H9 (cell line): Measurements from ENCODE around the gene SMURF1. TPM values are rescaled to one million over a fixed set of nuclear protein-coding genes. Genes with fewer than 3 reads are reported as not detected.
A peak's percentile ranks its signal among the peaks of the same experiment; 100 is the strongest.

Experiments used
- DNase-seq: peaks from one replicate; pipeline ENCODE4 v3.0.0-alpha.2; 2017
- H2AFZ ChIP-seq: one replicate; pipeline ENCODE4 v1.6.1; 2013; ENCODE audit warnings: mild to moderate bottlenecking, low read length, control low read depth, moderate library complexity
- H2AK5ac ChIP-seq: 2 replicates; pipeline ENCODE4 v1.6.1; 2013; ENCODE audit warnings: low read length, control low read depth, mixed read lengths; ENCODE audit not compliant: insufficient read length
- H2BK120ac ChIP-seq: one replicate; pipeline ENCODE4 v1.6.1; 2013; ENCODE audit warnings: low read depth, mild to moderate bottlenecking, low read length, control low read depth, inconsistent platforms; ENCODE audit not compliant: poor library complexity, severe bottlenecking
- H2BK12ac ChIP-seq: 2 replicates; pipeline ENCODE4 v1.6.1; 2013; ENCODE audit warnings: low read length, control low read depth, mixed read lengths, low read depth; ENCODE audit not compliant: insufficient read length
- H2BK15ac ChIP-seq: 2 replicates; pipeline ENCODE4 v1.6.1; 2013; ENCODE audit warnings: low read depth, low read length, control low read depth
- H2BK20ac ChIP-seq: one replicate; pipeline ENCODE4 v1.6.1; 2013; ENCODE audit warnings: low read depth, mild to moderate bottlenecking, low read length, control low read depth, inconsistent platforms; ENCODE audit not compliant: poor library complexity, severe bottlenecking
- H2BK5ac ChIP-seq: 2 replicates; pipeline ENCODE4 v1.6.1; 2013; ENCODE audit warnings: low read length, control low read depth, mixed read lengths; ENCODE audit not compliant: insufficient read length
- H3K14ac ChIP-seq: 2 replicates; pipeline ENCODE4 v1.6.1; 2013; ENCODE audit warnings: low read length, control low read depth; ENCODE audit not compliant: insufficient read depth
- H3K18ac ChIP-seq: 2 replicates; pipeline ENCODE4 v1.6.1; 2013; ENCODE audit warnings: low read depth, mild to moderate bottlenecking, mixed read lengths, low read length, control low read depth; ENCODE audit not compliant: insufficient read length
- H3K23ac ChIP-seq: 2 replicates; pipeline ENCODE4 v1.6.1; 2013; ENCODE audit warnings: low read length, control low read depth, mixed read lengths, low read depth; ENCODE audit not compliant: insufficient read length
- H3K23me2 ChIP-seq: 2 replicates; pipeline ENCODE4 v1.6.1; 2013; ENCODE audit warnings: low read depth, mild to moderate bottlenecking, mixed read lengths, low read length, control low read depth; ENCODE audit not compliant: insufficient read length, poor library complexity, severe bottlenecking
- H3K27ac ChIP-seq: 2 replicates; pipeline ENCODE4 v1.5.1; 2013; ENCODE audit warnings: low read length, control low read depth, mixed read lengths, low read depth; ENCODE audit not compliant: insufficient read length
- H3K27me3 ChIP-seq: 2 replicates; pipeline ENCODE4 v1.6.1; 2013; ENCODE audit warnings: low read length, control low read depth, inconsistent platforms; ENCODE audit not compliant: insufficient read depth
- H3K4ac ChIP-seq: 2 replicates; pipeline ENCODE4 v1.6.1; 2013; ENCODE audit warnings: low read depth, mild to moderate bottlenecking, control low read depth, inconsistent platforms, low read length, moderate library complexity
- H3K4me1 ChIP-seq: 2 replicates; pipeline ENCODE4 v1.6.1; 2013; ENCODE audit warnings: low read length, control low read depth, inconsistent platforms; ENCODE audit not compliant: insufficient read depth
- H3K4me2 ChIP-seq: 2 replicates; pipeline ENCODE4 v1.6.1; 2013; ENCODE audit warnings: low read length, control low read depth, mixed read lengths; ENCODE audit not compliant: insufficient read length, insufficient read depth
- H3K56ac ChIP-seq: 2 replicates; pipeline ENCODE4 v1.6.1; 2013; ENCODE audit warnings: low read depth, mild to moderate bottlenecking, mixed read lengths, low read length, control low read depth; ENCODE audit not compliant: insufficient read length
- H3K79me1 ChIP-seq: 2 replicates; pipeline ENCODE4 v1.6.1; 2013; ENCODE audit warnings: low read depth, mild to moderate bottlenecking, moderate library complexity, low read length, control low read depth, inconsistent platforms; ENCODE audit not compliant: insufficient read depth, poor library complexity, severe bottlenecking
- H3K79me2 ChIP-seq: 2 replicates; pipeline ENCODE4 v1.6.1; 2013; ENCODE audit warnings: low read length, control low read depth, inconsistent platforms; ENCODE audit not compliant: insufficient read depth
- H3K9ac ChIP-seq: 2 replicates; pipeline ENCODE4 v1.6.1; 2013; ENCODE audit warnings: low read length, control low read depth, mixed read lengths; ENCODE audit not compliant: insufficient read length; ENCODE audit errors: extremely low read depth
- H3K9me3 ChIP-seq: one replicate; pipeline ENCODE4 v1.6.1; 2013; ENCODE audit warnings: low read depth, low read length, inconsistent platforms; ENCODE audit not compliant: control insufficient read depth
- H3T11ph ChIP-seq: one replicate; pipeline ENCODE4 v1.6.1; 2013; ENCODE audit warnings: mild to moderate bottlenecking, low read length, control low read depth, inconsistent platforms
- H4K20me1 ChIP-seq: one replicate; pipeline ENCODE4 v1.6.1; 2013; ENCODE audit not compliant: control insufficient read depth, insufficient read length, insufficient read depth
- H4K5ac ChIP-seq: 2 replicates; pipeline ENCODE4 v1.6.1; 2013; ENCODE audit warnings: low read depth, mild to moderate bottlenecking, mixed read lengths, low read length, control low read depth; ENCODE audit not compliant: insufficient read length
- H4K8ac ChIP-seq: replicated peaks from 2 replicates; pipeline ENCODE4 v1.6.1; 2013; ENCODE audit warnings: low read length, control low read depth, mixed read lengths, low read depth; ENCODE audit not compliant: insufficient read length
- H4K91ac ChIP-seq: 2 replicates; pipeline ENCODE4 v1.6.1; 2013; ENCODE audit warnings: low read depth, mild to moderate bottlenecking, moderate library complexity, mixed read lengths, low read length, control low read depth; ENCODE audit not compliant: insufficient read length
- H3K27ac Mint-ChIP-seq, 3 experiments: 2 replicates in 2 of 3; 3 replicates in 1 of 3; pipeline ENCODE4 v1.8.0; 2020 to 2021; ENCODE audit warnings: mixed read lengths in 3 of 3, mild to moderate bottlenecking in 1 of 3, moderate library complexity in 1 of 3
- H3K27me3 Mint-ChIP-seq: 2 replicates; pipeline ENCODE4 v1.8.0; 2021; ENCODE audit warnings: low read depth, mild to moderate bottlenecking, moderate library complexity, mixed read lengths
- H3K36me3 Mint-ChIP-seq, 3 experiments: 2 replicates in 2 of 3; 3 replicates in 1 of 3; pipeline ENCODE4 v1.8.0; 2020 to 2021; ENCODE audit warnings: low read depth in 3 of 3, mixed read lengths in 3 of 3; ENCODE audit not compliant: insufficient read depth in 1 of 3
- H3K4me1 Mint-ChIP-seq, 2 experiments: 2 replicates each; pipeline ENCODE4 v1.8.0; 2020; ENCODE audit warnings: mixed read lengths in 2 of 2
- H3K4me3 Mint-ChIP-seq, 2 experiments: 2 replicates in 1 of 2; 3 replicates in 1 of 2; pipeline ENCODE4 v1.8.0; 2020 to 2021; ENCODE audit warnings: mild to moderate bottlenecking in 2 of 2, mixed read lengths in 2 of 2, moderate library complexity in 1 of 2
- H3K9me3 Mint-ChIP-seq, 2 experiments: 2 replicates in 1 of 2; 3 replicates in 1 of 2; pipeline ENCODE4 v1.8.0; 2020; ENCODE audit warnings: mild to moderate bottlenecking in 2 of 2, mixed read lengths in 2 of 2, moderate library complexity in 1 of 2
- CTCF ChIP-seq: fragments of 200-600 bp; sonication (generic); conservative IDR thresholded peaks from 3 replicates; pipeline ENCODE4 v1.8.0; 2021; ENCODE audit warnings: antibody characterized with exemption, mild to moderate bottlenecking
- WGBS: extraction: QIAGEN DNeasy Blood & Tissue Kit; methylation state at CpG from one replicate; pipeline ENCODE4 v1.1.7; 2013; ENCODE audit warnings: missing lambda C conversion rate, low lambda C conversion rate, mixed read lengths; ENCODE audit not compliant: insufficient read length; ENCODE audit errors: extremely low coverage; 5-methylcytosine and 5-hydroxymethylcytosine counted together
- total RNA-seq: library from RNA; stranded (reverse); gene quantifications from 2 replicates; pipeline ENCODE4 v1.2.1, GENCODE V29; 2021

The SMURF1 gene
- total RNA-seq, 1 experiment from 2014 or later = 29.4 TPM

DNA sequence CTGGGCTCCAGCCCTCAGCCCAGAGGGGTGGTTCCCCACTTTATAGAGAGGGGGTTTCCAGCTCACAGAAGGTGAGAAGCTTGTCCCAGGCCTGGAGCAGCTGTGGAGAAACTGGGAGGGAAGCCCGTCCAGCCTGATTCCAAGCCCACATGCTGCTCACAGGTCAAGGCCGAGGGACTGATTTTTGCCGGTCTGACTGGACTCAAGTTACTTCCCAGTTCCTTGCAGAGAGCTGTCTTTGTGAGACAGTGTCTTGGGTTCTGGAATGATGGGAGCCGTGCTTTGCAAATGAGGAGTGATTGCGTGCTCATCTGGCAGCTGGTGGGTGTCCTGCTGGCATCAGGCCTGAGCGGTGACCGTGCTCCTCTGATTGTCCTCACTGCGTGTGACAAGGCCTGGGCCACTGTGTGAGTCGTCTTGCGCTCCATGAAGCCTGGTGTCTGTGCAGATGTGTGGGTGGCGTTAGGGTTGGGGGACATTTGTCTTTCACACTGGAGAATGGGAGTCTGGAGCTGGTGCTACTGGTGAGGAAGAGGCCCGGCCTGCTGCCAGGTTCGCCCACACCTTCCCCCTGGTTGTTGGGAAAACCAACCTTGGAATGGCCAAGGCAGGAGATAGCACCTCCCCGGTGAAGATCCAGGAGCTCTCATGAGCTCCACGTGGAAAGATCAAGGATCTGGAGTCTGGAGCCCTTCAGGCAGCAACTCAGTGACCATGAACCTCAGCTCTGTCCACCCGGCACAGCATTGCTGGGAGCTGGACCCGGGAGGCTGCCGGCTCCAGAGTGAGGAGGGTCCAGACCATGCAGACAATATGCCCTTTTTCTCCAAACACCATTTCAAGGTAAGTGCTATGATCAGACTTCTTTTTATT is 129.6 kb downstream of the SMURF1 start:
- Histone ChIP-seq H3K23ac (no peak overlapping the region), H2BK120ac (no peak overlapping the region), H2AFZ (no peak overlapping the region), H2AK5ac (no peak overlapping the region), H3K23me2 (no peaks in the 10 kb centered on the region), H4K5ac (no peak overlapping the region), H3K9me3 (no peaks in the 10 kb centered on the region), H3K27ac (no peak overlapping the region), H3K14ac (no peak overlapping the region), H3K9ac (no peak overlapping the region), H4K20me1 (no peaks in the 10 kb centered on the region), H3K56ac (no peak overlapping the region), H2BK12ac (no peak overlapping the region), H4K8ac (no peak overlapping the region), H3K79me2 (no peaks in the 10 kb centered on the region), H3K27me3 (peaks cover 2% of the 10 kb centered on the region; the same call in 1 of the 2 replicates), H3K4ac (no peak overlapping the region; the same call in 1 of the 2 replicates), H4K91ac (no peak overlapping the region), H2BK15ac (no peak overlapping the region), H3K4me1 (no peaks in the 10 kb centered on the region), H3K79me1 (no peaks in the 10 kb centered on the region), H3T11ph (no peak overlapping the region), H3K18ac (no peak overlapping the region), H2BK5ac (no peak overlapping the region), H3K4me2 (no peak overlapping the region), H2BK20ac (no peak overlapping the region)
- no peaks in the 10 kb centered on the region for H3K9me3 Mint-ChIP-seq
- DNase-seq = no peak
- no CpG with 5 or more reads among the region's 18 CpGs for WGBS
- H3K4me3 Mint-ChIP-seq = no peak overlapping the region
- peaks cover 42 to 81% (median 75%) of the 10 kb centered on the region in 3 experiments for H3K36me3 Mint-ChIP-seq
- peak overlapping the region in 1 of 3 experiments; percentile 68; a peak in 2 of 7 replicates for H3K27ac Mint-ChIP-seq
- no peaks in the 10 kb centered on the region for H3K27me3 Mint-ChIP-seq
- no peaks in the 10 kb centered on the region for H3K4me1 Mint-ChIP-seq
- TF ChIP-seq CTCF = no peak
